GM19455 (cell line): Measurements from ENCODE around the gene SLC6A4.
"Not testable (repeated sequence)": the region's sequence is repeated elsewhere in the genome, so short reads cannot be mapped to it uniquely, and the experiment has no call there.

Experiments used
- ATAC-seq: cut with Tn5 transposase; IDR thresholded peaks from one replicate; pipeline ENCODE4 v1.9.1; 2021; ENCODE audit not compliant: unreplicated experiment

SLC6A4 gene

GRCh38 chr17:30176855-30177254, 58.6 kb downstream of the SLC6A4 start:
- no peak for ATAC-seq

- no peak for ATAC-seq
These were observed 60.9 kb downstream of the SLC6A4 start for GRCh38 chr17:30174556-30174955.

GRCh38 chr17:30173649-30174048, 61.8 kb downstream of the SLC6A4 start:
- ATAC-seq = no peak

- no peak for ATAC-seq
These were observed 62.9 kb downstream of the SLC6A4 start for GRCh38 chr17:30172560-30172959.

GRCh38 chr17:30170415-30170987, 65.0 kb downstream of the SLC6A4 start:
- no peak for ATAC-seq

GRCh38 chr17:30165960-30166359, 69.5 kb downstream of the SLC6A4 start:
- ATAC-seq = no peak

- no peak for ATAC-seq
These were observed 70.3 kb downstream of the SLC6A4 start for GRCh38 chr17:30165147-30165546.

GRCh38 chr17:30164531-30164930, 71.0 kb downstream of the SLC6A4 start:
- no peak for ATAC-seq

GRCh38 chr17:30161601-30162000, 73.9 kb downstream of the SLC6A4 start:
- no peak for ATAC-seq

- ATAC-seq = no peak
These were observed 74.9 kb downstream of the SLC6A4 start for GRCh38 chr17:30160419-30161172.

GRCh38 chr17:30158896-30159625, 76.4 kb downstream of the SLC6A4 start:
- ATAC-seq = no peak

GRCh38 chr17:30155389-30155788, 80.1 kb downstream of the SLC6A4 start:
- ATAC-seq = no peak

GRCh38 chr17:30153463-30153862, 82.0 kb downstream of the SLC6A4 start:
- no peak for ATAC-seq

GRCh38 chr17:30151471-30151870, 84.0 kb downstream of the SLC6A4 start:
- ATAC-seq = no peak

- no peak for ATAC-seq
These were observed 87.1 kb downstream of the SLC6A4 start for GRCh38 chr17:30148376-30148775.

- not testable (repeated sequence) for ATAC-seq
These were observed 87.6 kb downstream of the SLC6A4 start for GRCh38 chr17:30147860-30148259.
